Measurements from ENCODE around the gene IQSEC2.

Gene IQSEC2

GRCh38 chrX:53230116-53230515 lies 51.3 kb downstream of the IQSEC2 start:
- H3K4me3 ChIP-seq (ENCODE audit: low read depth, low read length): no peak overlapping the region
- TF ChIP-seq CTCF (IDR thresholded peaks at IDR 0.05; ENCODE audit: low read depth, low read length): no peak

- no peak for TF ChIP-seq CTCF (IDR thresholded peaks at IDR 0.05; ENCODE audit: low read depth, low read length)
Observed at GRCh38 chrX:53227224-53227765, 54.1 kb downstream of the IQSEC2 start.

GRCh38 chrX:53224860-53225797 lies 56.3 kb downstream of the IQSEC2 start, which contains the start of gene KDM5C:
KDM5C (minus strand) TSS chrX:53225207; CDS start chrX:53224889, 318 bp downstream.
- H3K4me3 ChIP-seq (ENCODE audit: low read depth, low read length): peak within 1 kb of the TSS; percentile 94
- no peak for TF ChIP-seq CTCF (IDR thresholded peaks at IDR 0.05; ENCODE audit: low read depth, low read length)

More at GRCh38 chrX:53227224-53227765, 54.1 kb downstream of the IQSEC2 start:
- no peak overlapping the region for H3K4me3 ChIP-seq (ENCODE audit: low read depth, low read length)

- H3K4me3 ChIP-seq (ENCODE audit: low read depth, low read length): peak overlapping the region; percentile 94
- TF ChIP-seq CTCF (IDR thresholded peaks at IDR 0.05; ENCODE audit: low read depth, low read length): no peak
Observed at GRCh38 chrX:53223955-53224859, 57.2 kb downstream of the IQSEC2 start.

- TF ChIP-seq CTCF (IDR thresholded peaks at IDR 0.05; ENCODE audit: low read depth, low read length): no peak
- H3K4me3 ChIP-seq (ENCODE audit: low read depth, low read length): peak overlapping the region; percentile 94
Observed at GRCh38 chrX:53223068-53223693, 58.2 kb downstream of the IQSEC2 start.

Measured in WI38 (cell line).